HG03521 (cell line): ENCODE data around the gene TRIM24.
"Not testable (repeated sequence)": the region's sequence is repeated elsewhere in the genome, so short reads cannot be mapped to it uniquely, and the experiment has no call there.

Source experiments
- ATAC-seq: cut with Tn5 transposase; IDR thresholded peaks from one replicate; pipeline ENCODE4 v1.9.1; 2021; ENCODE audit warnings: mild to moderate bottlenecking, moderate library complexity; ENCODE audit not compliant: unreplicated experiment

Gene TRIM24

DNA sequence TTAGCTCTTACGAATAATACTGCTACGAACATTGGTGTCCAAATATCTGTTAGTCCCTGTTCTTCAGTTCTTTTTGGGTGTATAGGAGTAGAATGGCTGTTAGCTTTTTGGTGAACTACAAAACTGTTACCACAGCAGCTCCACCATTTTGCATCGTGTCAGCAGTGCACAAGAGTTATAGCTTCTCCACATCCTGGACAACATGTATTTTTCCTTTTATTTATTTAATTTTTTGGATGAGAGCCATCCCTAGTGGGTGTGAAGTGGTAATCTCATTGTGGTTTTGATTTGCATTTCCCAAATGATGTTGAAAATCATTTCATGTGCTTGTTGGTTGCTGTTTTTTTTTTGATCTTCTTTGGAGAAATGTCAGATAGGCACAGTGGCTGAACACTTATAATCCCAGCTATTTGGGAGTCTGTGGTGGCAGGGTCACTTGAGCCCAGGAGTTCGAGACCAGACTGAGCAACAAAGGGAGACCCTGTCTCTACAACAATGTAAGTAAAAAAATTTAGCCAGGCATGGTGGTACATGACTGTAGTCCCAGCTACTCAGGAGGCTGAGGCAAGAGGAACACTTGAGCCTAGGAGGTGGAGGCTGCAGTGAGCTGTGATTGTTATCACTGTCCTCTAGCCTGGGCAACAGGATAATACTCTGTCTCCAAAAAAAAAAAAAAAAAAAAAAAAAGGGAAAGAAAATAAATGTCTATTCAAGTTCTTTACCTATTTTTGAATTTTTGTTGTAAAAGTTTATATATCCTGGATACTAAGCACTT is 31.7 kb downstream of the TRIM24 start:
- ATAC-seq, result no peak

DNA sequence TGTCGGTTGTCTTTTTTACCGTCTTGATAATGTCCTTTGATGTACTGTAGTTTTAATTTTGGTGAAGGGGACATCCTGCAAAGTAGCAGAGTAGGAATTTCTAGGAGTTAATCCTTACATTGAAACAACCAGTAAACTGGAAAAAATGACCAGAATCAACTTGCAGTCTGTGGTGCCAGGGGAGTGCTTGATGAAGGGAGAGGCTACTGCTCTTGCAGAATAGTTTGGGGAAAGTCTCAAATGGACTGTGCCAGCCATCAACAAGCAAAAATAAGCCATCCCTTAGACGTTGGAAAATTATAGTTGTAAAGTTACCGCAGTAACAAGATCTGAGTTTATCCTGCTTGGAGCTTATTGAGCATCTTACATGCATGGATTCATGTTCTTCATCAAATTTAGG is 32.4 kb downstream of the TRIM24 start:
- ATAC-seq, result no peak

DNA sequence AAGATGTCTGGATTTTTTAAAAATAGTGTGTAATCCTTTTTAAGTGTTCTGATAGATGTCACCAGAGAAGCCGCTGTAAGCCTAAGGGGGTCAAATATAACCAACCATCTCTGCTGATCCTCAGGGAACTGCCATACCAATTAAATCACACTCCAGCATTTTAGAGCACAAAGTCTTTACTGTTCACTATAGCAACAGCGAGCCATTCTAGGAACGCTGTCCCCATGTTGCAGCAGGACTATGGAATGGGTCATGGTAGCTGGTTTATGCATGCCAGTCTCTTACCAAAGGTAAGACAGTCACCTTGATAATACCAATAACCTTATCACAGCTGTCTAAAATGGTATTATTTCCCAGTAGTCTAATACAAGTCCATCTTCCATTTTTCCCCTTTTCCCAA is 33.5 kb downstream of the TRIM24 start:
- ATAC-seq, result no peak

DNA sequence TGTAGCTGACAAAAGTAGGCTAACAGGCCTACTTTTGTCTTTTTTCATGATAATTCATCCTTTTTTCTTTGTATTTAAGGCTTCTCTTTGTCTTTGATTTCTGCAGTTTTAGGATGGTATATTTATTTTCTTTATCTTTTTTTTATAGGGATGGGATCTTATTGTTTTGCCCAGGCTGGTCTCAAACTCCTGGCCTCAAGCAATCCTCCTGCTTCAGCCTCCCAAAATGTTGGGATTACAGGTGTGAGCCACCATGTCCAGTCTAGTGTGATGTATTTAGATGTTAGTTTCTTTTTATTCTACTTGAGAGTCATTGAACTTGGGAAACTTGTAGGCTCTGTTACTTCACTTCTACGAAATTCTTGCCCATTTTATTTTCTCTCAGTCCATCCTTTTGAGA is 35.4 kb downstream of the TRIM24 start:
- ATAC-seq, result no peak

DNA sequence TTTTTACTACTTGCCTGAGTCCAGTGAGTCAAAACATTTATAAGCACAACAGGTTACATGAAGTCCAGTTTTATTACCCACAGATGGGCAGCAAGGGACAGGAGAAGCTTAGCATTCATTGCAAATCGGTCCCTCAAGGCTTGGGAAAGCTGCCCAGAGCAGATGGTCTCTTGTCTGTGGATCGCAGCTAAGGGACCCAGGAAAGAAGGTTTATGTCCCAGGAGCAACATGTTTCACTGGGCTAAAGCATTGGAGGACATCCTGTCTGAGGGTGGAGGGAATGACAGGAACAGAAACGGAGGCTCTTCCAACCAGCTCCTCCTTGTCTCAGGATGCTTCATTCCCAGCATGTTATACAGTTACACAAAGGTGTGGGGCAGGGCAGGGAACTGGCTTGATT is 39.3 kb downstream of the TRIM24 start:
- ATAC-seq, result no peak

DNA sequence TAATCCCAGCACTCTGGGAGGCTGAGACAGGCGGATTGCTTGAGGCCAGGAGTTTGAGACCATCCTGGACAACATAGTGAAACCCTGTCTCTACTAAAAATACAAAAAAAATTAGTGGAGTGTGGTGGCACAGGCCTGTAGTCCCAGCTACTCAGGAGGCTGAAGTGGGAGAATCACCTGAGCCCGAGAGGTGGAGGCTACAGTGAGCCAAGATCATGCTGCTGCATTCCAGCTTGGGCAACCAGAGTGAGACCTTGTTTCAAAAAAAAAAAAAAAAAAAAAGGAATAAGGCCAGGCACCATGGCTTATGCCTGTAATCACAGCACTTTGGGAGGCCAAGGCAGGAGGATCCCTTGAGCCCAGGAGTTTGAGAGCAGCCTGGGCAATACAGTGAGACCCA is 40.2 kb downstream of the TRIM24 start:
- ATAC-seq, result not testable (repeated sequence)

DNA sequence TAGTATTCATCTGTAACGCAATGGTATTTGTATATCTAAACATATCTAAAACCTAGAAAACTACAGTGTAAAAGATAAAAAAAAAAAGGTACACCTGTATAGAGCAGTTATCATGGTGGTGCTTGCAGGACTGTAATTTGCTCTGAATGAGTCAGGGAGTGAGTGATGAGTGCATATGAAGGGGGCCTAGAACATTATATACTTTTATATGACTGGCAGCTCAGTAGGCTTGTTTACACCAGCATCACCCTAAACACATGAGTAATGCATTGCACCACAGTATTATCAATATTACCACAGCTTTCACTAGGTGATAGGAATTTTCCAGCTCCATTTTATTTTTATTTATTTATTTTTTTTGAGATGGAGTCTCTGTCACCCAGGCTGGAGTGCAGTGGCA is 40.8 kb downstream of the TRIM24 start:
- no peak for ATAC-seq

DNA sequence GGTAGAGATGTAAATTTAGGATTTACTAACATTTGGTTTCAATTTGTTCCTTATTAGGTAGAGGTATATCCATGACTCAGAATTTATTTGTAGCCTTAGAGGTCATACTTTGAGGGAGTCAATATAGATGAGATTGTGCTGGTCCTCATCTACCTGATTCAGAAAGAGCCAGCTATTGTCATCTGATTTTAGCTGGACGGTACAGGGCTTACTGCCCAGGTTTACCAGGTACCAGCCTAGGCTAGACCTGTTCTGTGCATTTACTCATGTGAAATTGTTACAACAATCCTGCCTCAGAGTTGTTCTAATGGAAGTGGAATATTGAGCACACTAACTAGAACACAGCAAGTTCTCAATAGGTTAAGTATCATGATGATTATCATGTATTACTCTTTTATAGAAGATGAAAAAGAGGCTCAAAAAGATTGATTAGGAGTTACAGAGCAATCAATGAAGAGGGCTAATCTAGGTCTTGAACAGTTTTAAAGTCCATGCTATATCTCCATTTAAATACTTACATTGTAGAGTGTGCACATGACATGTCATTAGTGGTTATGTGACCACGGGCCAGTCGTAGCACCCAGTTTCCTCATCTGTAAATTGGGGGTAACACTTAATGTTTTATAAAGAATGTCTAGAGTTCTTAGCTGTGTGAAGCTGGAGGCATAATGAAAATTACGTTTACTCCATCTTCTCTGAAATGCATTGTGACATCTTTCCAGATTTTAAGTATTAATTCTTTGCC is 42.1 kb downstream of the TRIM24 start:
- ATAC-seq, result no peak

DNA sequence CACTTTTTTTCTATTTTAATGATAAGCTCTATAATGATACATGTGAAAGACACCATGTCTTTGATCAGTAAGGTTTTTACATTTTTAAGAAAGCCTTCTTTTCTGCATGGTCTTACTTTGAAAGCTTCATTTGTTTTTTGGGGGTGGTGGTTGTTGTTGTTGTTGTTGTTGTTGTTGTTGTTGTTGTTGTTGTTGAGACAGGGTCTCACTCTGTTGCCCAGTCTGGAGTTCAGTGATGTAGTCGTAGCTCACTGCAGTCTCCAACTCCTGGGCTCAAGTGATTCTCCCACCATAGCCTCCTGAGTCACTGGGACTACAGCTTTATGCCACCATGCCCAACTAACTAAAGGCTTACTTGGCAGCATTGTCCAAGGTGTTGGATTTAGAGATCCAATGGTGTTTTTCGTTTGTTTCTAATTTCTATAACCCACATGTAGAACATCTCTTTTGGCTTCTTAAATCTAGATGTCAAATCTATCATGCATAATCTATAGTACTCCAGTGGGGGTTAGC is 45.4 kb downstream of the TRIM24 start:
- ATAC-seq, result no peak

DNA sequence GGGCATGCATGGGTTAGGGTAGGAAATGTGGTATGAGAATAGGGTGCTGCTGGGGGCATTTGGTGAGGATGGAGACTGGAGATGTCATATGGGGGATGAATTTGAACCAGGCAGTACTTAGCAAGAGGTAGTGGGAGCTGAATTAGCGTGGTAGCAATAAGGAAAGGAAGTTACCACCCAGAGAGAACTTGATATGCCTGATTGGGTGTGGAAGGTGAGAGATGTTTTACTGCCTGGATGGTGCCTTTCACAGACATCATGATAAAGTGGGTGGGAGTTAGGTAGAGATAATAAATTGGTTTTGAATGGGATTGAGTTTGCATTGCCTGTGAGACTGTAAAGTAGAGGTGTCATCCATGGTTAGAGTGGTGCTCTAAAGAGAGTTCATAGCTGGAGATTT is 46.7 kb downstream of the TRIM24 start:
- ATAC-seq, result no peak

DNA sequence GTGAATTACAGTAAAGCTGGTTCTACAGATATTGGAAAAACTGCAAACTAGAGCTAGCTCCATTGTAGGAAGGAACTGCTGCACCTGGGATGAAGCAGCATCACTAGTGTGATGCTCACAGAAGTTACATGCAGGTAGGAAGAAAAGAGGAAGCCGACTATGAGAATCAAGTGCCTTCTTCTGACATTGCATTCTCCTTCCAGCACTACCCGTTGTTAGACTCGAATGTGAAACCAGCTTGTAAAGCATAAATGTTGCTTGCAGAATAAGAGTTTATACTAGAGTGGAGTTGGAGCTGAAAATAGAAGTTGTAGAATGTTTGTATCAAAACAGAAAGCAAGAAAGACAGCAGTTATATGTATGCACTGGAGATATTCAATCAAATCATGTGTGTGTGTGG is 49.9 kb downstream of the TRIM24 start:
- ATAC-seq, result no peak

DNA sequence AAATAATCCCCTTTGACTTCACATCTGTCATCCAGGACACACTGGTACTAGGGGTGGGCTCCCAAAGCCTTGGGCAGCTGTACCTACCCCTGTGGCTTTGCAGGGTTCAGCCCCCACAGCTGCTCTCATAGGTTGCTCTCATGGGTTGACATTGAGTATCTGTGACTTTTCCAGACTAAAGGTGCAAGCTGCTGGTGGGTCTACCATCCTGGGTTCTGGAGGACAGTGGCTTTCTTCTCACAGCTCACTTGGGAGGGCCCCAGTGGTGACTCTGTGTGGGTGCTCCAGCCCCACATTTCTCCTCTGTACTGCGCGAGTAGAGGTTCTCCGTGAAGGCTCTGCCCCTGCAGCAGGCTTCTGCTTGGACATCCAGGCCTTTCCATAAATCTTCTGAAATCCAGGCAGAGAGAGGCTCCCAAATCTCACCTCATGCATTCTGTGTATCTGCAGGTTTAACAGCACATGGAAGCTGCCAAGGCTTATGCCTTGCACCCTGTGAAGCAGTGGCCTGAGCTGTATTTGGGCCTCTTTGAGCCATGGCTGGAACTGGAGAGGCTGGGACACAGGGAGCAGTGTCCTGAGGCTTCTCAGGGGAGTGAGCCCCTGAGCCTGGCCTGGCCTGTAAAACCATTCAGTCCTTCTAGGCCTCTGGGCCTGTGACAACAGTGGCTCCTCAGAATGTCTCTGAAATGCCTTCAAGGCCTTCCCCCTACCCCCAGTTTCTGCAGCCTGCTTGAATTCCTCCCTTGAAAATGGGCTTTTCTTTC is 52.2 kb downstream of the TRIM24 start:
- ATAC-seq, result no peak

DNA sequence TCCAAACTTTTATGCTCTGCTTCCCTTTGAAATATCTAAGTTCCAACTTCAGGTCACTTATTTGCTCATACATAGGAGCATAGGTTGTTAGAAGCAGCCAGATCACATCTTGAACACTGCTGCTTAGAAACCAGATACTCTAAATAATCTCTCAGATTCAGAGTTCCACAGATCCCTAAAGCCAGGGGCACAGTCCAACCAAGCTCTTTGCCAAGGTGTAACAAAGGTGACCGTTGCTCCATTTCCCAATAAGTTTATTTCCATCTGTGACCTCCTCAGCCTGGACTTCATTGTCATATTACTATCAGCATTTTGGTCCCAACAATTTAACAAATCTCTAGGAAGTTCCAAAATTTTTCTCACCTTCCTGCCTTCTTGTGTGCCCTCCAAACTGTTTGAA is 52.8 kb downstream of the TRIM24 start:
- no peak for ATAC-seq

DNA sequence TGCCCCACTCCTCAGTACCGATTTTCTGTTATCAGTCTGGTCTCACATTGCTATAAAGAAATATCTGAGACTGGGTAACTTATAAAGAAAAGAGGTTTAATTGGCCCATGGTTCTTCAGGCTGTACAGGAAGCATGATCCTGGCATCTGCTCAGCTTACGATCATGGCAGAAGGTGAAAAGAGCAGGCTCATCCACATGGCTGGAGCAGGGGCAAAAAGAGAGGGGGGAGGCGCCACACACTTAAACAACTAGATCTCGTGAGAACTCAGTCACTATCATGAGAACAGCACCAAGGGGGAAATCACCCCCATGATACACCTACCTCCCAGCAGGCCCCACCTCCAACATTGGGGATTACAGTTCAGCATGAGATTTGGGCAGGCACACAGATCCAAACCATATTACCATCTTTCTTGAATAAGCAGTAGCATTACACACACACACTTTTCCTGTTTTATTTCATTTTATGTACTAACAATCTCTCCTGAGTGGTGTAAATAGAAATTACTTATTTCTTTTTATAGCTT is 53.3 kb downstream of the TRIM24 start:
- no peak for ATAC-seq

DNA sequence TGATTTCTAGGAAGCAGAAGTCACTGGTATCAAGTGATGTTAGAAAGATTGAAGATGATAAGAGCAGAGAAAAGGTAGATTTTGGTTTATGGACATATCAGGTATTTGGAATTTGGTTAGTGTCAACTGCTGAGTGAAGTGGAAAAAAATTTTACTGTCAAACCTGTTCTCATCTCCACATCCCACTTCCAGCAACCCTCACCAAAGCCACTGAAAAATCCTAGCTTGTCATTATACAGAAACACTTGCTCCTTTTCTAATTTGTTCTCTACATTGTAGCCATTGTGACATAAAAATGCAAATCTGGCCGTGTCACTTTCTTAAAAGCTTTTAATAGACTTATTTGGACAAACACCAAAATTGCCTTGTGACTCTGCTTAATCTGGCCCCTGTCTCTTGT is 54.0 kb downstream of the TRIM24 start:
- ATAC-seq, result no peak

DNA sequence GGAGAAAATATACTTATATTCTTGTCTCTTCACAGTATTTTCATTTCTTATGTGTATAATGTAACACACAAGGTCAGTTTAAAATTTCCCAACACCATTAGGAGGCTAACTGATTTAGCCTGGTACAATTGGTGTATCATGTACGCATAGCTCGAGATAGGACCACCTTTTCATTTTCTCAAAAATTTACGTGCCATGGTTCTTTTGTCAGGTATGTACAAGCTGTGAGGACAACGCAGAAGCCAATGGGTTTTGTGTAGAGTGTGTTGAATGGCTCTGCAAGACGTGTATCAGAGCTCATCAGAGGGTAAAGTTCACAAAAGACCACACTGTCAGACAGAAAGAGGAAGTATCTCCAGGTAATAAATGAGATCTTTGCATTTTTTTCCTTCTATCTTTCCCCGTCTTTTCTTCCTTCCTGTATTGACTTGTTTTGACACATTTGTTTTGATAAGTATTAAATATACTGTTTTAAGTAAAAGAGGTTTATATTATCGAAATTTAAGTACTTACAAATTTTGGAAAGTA is 55.0 kb downstream of the TRIM24 start:
- ATAC-seq, result no peak

DNA sequence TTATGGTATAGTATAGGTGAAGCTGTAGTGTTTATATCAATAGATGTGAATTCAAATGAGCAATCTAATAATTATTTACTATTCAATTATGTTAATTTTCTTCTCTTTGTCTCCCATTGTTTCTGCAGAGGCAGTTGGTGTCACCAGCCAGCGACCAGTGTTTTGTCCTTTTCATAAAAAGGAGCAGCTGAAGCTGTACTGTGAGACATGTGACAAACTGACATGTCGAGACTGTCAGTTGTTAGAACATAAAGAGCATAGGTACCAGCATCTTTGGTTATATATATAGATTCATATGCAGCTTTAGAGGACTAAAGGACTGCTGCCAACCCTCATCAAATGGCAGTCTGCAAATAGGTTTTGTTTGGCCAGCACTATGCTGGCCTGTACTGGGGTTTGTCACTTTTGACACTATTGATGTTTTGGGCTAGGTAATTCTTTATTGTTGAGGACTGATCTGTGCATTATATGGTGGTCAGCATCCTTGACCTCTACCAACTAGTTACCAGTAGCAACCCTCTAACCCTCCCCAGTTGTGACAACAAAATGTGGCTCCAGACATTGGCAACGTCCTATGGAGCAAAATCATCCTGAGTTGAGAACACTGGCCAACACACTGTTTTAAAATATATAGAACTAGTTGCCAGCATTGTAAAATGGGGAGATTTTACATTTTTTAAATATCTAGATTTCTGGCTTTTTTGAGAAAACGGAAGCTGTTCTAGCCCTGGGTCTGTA is 59.2 kb downstream of the TRIM24 start:
- ATAC-seq, result no peak

DNA sequence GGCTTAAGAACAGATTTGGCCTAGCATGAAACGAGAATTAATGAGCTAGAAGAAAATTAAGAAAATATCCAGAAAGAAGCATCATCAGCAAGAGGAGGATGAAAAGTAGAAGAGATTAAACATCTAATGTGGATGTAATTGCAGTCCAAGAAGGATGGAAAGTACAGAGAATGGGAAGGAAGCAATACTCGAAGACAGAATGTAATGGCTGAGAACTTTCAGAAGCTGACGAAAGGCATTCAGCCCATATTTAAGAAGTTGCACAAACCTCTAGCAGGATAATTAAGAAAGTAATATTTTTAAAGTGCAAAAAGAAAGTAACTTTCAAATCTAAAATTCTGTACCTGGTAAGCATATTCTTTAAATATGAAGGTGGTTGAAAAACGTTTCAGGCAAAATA is 60.7 kb downstream of the TRIM24 start:
- ATAC-seq, result no peak

DNA sequence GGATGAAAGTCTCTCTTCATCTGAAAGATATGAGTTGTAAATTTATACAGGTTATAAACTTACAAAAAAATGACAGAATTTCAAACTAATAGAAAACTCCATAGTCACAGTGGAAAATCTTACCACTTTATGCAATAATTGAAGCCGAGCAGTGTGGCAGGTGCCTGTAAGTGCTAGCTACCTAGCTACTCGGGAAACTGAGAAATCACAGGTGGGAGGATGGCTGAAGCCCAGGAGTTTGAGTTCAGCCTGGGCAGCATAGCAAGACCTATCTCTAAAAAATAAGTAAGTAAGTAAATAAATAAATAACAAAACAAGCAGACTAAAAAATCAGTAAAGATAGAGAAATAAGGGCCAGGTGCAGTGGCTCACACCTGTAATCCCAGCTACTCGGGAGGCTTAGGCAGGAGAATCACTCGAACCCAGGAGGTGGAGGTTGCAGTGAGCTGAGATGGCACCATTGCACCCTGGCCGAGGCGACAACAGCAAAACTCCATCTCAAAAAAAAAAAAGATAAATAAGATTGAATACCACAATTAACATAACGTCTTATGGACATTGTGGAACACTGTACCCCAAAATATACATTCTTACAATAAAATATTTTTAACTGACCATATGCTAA is 61.9 kb downstream of the TRIM24 start:
- no peak for ATAC-seq

DNA sequence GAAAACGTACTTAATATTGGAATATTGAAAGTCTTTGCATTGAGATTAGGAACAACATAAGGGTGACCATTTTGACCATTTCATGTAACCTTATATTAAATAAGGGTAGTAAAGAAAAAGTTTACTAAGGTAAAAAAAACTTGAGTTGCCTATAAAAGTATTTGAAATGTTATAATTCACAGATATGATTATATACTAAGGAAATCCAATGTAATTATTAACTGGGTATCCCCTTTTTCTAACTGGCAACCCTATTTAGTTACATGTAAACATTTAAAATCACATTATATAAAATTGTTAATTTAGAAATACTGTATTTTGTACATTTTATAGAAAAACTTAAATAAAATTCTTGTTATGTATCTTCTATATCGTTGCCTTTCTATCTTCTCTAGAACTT is 64.2 kb downstream of the TRIM24 start:
- ATAC-seq, result no peak
